ENCODE measurements around the gene LBR. TPM values are rescaled to one million over a fixed set of nuclear protein-coding genes. Genes with fewer than 3 reads are reported as not detected.
A peak's percentile ranks its signal among the peaks of the same experiment; 100 is the strongest.
"Not testable (repeated sequence)": the region's sequence is repeated elsewhere in the genome, so short reads cannot be mapped to it uniquely, and the experiment has no call there.

The LBR gene
- total and polyA plus RNA-seq, 4 donors, result 14.3 to 201 (median 22.6) TPM

- no peak overlapping the region for H3K27ac ChIP-seq (ENCODE audit: low read depth in 1 of 2, low read length in 2 of 2)
- TF ChIP-seq RXRA (IDR thresholded peaks at IDR 0.05) (peak in 1 of 2 donors; percentile 7), RAD21 (IDR thresholded peaks at IDR 0.05) (peak; percentile 96 to 98), CTCF (IDR thresholded peaks at IDR 0.05; ENCODE audit: low read depth, low read length, missing input control) (peak; percentile 100), HNF4G (IDR thresholded peaks at IDR 0.05) (no peak)
- no peaks in the 10 kb centered on the region for H3K27me3 ChIP-seq (ENCODE audit: control insufficient read depth in 4 of 4, insufficient read depth in 4 of 4, low read length in 3 of 4)
- H3K4me1 ChIP-seq (ENCODE audit: control insufficient read depth in 4 of 4, insufficient read depth in 4 of 4, low read length in 3 of 4), result peaks cover 0 to 7% (median 4%) of the 10 kb centered on the region in 4 donors
- no peak overlapping the region for H3K4me3 ChIP-seq (ENCODE audit: low read depth in 1 of 3, low read length in 3 of 3)
- no peaks in the 10 kb centered on the region for H3K9me3 ChIP-seq (ENCODE audit: control insufficient read depth in 4 of 4, low read length in 3 of 4)
- no peaks in the 10 kb centered on the region for H3K36me3 ChIP-seq (ENCODE audit: control insufficient read depth in 4 of 4, insufficient read depth in 3 of 4, low read depth in 1 of 4, low read length in 3 of 4)
- DNase-seq (ENCODE audit: low spot score), result peak; percentile 89
- WGBS, result 28% methylated on average over 50 of the region's 50 CpGs
- no peak overlapping the region for H3K9ac ChIP-seq (ENCODE audit: low read depth in 1 of 2, low read length in 2 of 2)
Observed at GRCh38 chr1:225474986-225475820, 47.4 kb upstream of the LBR start.

GRCh38 chr1:225474439-225474985, 46.7 kb upstream of the LBR start:
- 35% methylated on average over 13 of the region's 13 CpGs for WGBS

GRCh38 chr1:225473676-225474438, 46.0 kb upstream of the LBR start:
- WGBS, result 94% methylated on average over 26 of the region's 26 CpGs
- H3K4me3 ChIP-seq (ENCODE audit: low read depth in 1 of 3, low read length in 3 of 3); H3K9me3 ChIP-seq (ENCODE audit: control insufficient read depth in 4 of 4, low read length in 3 of 4); DNase-seq (ENCODE audit: low spot score); H3K4me1 ChIP-seq (ENCODE audit: control insufficient read depth in 4 of 4, insufficient read depth in 4 of 4, low read length in 3 of 4); H3K9ac ChIP-seq (ENCODE audit: low read depth in 1 of 2, low read length in 2 of 2); H3K27ac ChIP-seq (ENCODE audit: low read depth in 1 of 2, low read length in 2 of 2); H3K36me3 ChIP-seq (ENCODE audit: control insufficient read depth in 4 of 4, insufficient read depth in 3 of 4, low read depth in 1 of 4, low read length in 3 of 4); H3K27me3 ChIP-seq (ENCODE audit: control insufficient read depth in 4 of 4, insufficient read depth in 4 of 4, low read length in 3 of 4): not testable (repeated sequence)

More at GRCh38 chr1:225474439-225474985, 46.7 kb upstream of the LBR start:
- Histone ChIP-seq H3K4me3 (ENCODE audit: low read depth in 1 of 3, low read length in 3 of 3) (no peak overlapping the region), H3K4me1 (ENCODE audit: control insufficient read depth in 4 of 4, insufficient read depth in 4 of 4, low read length in 3 of 4) (peaks cover 0 to 7% (median 4%) of the 10 kb centered on the region in 4 donors), H3K9ac (ENCODE audit: low read depth in 1 of 2, low read length in 2 of 2) (no peak overlapping the region), H3K9me3 (ENCODE audit: control insufficient read depth in 4 of 4, low read length in 3 of 4) (no peaks in the 10 kb centered on the region), H3K36me3 (ENCODE audit: control insufficient read depth in 4 of 4, insufficient read depth in 3 of 4, low read depth in 1 of 4, low read length in 3 of 4) (no peaks in the 10 kb centered on the region), H3K27ac (ENCODE audit: low read depth in 1 of 2, low read length in 2 of 2) (no peak overlapping the region), H3K27me3 (ENCODE audit: control insufficient read depth in 4 of 4, insufficient read depth in 4 of 4, low read length in 3 of 4) (no peaks in the 10 kb centered on the region)
- TF ChIP-seq HNF4A (conservative IDR thresholded peaks at IDR 0.05) (peak in 1 of 2 donors; percentile 13), RAD21 (IDR thresholded peaks at IDR 0.05) (no peak)
- no peak for DNase-seq (ENCODE audit: low spot score)

GRCh38 chr1:225473266-225473665, 45.4 kb upstream of the LBR start:
- not testable (repeated sequence) for H3K4me3 ChIP-seq (ENCODE audit: low read depth in 1 of 3, low read length in 3 of 3); H3K4me1 ChIP-seq (ENCODE audit: control insufficient read depth in 4 of 4, insufficient read depth in 4 of 4, low read length in 3 of 4); H3K27ac ChIP-seq (ENCODE audit: low read depth in 1 of 2, low read length in 2 of 2); H3K9me3 ChIP-seq (ENCODE audit: control insufficient read depth in 4 of 4, low read length in 3 of 4); DNase-seq (ENCODE audit: low spot score); H3K36me3 ChIP-seq (ENCODE audit: control insufficient read depth in 4 of 4, insufficient read depth in 3 of 4, low read depth in 1 of 4, low read length in 3 of 4); H3K9ac ChIP-seq (ENCODE audit: low read depth in 1 of 2, low read length in 2 of 2); H3K27me3 ChIP-seq (ENCODE audit: control insufficient read depth in 4 of 4, insufficient read depth in 4 of 4, low read length in 3 of 4)
- 75% methylated on average over 8 of the region's 8 CpGs for WGBS

All from liver (tissue), 9 donors.